ENCODE data around the gene PSMF1.
A peak's percentile ranks its signal among the peaks of the same experiment; 100 is the strongest.

The PSMF1 gene

DNA sequence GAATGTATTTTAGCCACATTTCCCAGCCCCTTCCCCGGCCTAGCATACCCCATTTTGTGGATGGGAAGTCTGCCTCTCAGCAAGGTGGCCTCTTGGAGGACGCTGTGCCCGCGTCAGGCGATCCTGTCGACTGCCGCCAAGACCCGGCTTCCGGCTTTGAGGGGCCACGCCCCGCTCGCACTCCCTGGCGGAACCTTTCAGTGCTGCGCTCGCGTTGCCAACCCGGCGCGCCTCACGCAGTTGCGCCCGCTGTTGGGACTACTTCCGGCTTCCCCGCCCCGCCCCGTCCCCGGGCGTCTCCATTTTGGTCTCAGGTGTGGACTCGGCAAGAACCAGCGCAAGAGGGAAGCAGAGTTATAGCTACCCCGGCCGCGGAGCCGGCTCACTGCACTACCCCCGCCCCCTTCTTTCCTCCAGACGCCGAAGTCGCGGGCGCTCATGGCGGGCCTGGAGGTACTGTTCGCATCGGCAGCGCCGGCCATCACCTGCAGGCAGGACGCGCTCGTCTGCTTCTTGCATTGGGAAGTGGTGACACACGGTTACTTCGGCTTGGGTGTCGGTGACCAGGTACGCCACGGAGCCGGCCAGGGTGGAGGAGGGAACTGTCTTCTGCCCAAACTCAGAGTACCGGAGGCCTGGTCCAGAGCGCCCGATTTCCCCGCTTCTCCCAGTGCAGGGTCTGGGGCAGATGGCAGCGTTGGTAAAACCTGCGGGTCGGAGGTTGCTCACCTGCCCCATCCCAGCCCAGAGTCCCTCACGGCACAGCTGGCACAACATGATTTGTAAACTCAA is at the start of gene PSMF1:
Gene PSMF1, plus strand, starts transcription at position 267 of the 792 bp plus-strand sequence. Its CDS starts 172 bp downstream, at position 439.
- DNase-seq = peak; percentile 96 to 97 (median 97)

GRCh38 chr20:1072258-1072657 is 46.1 kb upstream of the PSMF1 start:
- no peak for DNase-seq

DNA sequence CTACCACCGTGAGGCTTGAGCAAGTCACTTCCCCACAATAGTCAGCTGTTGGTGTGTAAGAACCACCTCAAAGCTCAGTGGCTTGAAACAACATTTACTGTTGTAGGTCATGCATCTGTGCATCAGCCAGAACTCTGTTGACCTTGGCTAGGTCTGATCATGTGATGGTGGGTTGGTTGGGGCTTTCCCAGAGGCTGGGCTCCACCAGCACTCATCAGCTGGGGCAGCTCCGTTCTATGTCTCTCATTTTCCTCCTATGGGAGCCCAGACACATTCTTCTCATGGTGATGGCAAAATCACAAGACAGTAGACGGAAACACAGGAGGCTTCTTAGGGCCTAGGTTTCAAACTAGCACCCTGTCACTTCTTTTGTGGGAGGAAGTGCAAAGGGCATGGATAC is 42.8 kb upstream of the PSMF1 start:
- DNase-seq = peak; percentile 64 to 80 (median 66)

GRCh38 chr20:1081891-1082290 is 36.5 kb upstream of the PSMF1 start:
- peak; percentile 26 to 52 (median 39) for DNase-seq

- DNase-seq = no peak
Measured at GRCh38 chr20:1083431-1084080, 34.8 kb upstream of the PSMF1 start.

DNA sequence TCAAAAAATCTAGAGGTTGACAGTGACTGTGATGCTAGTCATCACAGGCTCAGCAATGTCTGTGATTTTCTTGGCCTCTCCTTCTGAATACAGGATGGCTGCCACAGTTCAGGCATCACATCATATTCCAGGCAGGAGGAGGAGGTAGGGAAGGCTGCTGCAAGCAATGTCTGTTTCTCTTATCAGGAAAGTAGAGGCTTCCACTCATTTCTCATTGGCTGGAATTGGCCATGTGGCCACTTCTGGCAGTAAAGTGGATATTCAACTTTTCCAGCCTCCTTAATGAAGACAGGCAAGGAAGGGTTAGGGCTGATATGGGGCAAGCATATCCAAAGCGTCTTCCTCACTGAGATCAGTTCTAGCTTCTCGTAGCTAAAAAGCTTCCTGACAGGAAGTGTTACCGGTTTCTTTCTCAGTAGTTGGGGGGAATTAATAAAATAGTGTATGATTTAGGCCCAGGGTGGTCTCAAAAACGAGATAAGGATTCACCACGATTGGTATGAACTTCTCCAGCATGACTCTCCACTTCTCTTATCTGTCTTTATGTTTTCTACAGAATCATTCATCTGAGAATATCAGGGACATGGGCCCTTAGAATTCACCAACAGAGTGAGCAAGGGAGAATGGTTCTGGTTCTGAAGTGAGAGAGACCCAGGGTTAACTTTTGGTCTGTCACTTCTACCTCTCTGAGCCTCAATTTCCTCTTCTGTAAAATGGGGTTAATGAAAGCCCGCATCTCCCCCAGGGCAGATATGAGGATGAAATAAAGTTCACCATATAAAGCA is 32.7 kb upstream of the PSMF1 start:
- no peak for DNase-seq

DNA sequence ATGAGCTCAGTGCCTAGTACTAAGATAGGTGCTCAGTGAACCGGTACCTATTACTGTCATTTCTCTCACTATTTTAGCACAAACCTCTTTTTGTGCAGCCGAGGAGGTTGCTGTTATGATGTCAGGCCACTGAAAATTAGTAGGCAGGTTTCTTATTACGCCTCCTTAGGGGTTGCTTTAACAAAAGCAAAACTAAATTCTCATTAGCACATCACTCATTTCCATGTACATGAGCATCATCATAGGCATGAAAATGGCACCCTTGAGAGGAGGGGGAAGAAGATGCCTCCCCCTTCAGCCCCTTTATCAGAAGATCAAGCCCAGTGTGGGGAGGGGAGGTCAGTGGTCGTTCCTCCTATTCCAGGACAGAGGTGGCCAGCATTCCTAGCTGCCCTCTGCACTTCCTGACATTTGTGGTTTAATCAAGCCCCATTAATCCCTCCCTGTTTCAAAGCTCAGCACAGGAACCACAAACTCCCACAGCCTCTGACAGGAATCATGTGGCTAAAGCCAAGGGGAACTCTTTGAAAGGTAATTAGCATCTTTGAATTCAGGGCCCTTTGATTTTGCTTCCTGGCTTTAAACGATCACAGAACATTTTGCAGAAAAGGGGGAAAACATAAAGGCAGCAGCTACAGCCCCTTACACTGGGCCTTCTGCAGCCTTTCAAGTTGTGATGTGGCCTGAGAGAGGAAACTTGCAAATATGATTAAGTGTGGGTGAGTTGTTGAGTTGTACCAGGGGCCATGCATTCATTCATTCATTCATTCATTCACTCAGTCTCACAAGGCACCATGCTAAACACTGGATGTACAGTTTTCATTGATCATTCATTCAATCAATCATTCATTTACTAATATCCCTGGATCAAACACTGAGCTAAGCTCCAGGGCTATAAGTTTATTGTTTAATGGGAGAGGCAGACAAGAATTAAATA is 31.9 kb upstream of the PSMF1 start:
- DNase-seq = peak in 2 of 3 donors; percentile 12 to 18

DNA sequence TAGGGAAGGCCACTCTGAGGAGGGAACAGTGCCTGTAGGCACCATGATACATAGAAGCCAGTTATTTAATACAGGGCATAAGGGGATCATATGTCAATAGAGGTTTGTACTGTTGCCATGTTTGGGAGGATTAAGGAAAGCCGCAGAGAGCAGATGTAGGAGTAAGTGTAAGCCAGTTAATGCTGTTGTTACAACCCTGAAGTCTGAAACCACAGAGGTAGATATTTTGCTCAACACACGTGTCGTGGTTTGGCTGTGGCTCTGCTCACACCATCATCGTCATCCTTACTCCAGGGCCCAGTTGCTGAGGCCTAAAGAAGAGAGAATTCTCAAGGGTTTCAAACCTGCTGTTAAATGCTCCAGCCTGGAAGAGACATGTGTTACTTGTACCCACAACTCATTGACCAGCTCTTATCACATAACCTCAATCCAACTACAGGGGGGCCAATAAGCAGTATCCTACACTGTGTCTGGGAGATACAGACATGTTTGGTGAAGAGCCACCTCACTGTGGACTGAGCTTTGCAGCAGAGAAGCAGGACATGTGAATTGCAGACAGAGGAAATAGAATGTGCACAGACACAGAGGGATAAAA is 31.0 kb upstream of the PSMF1 start:
- no peak for DNase-seq

DNA sequence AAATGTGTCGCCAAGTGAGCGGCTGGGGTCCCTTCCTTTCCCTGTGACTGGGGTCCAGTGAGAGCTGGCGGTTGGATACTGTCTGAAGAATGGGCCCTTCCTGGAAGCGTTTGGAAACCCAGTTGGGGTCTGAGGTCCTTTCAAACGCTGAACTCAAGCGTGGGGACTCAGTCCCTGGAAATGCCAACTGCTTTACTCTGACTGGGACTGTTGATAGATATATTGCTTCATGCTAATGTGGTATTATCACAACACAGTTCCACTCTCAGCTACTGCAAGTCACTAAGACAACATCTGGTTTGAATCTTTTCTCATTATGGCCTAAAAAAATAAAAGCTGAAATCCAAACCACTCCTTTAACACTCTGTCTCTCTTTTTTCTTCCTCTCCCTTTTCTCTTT is 23.7 kb upstream of the PSMF1 start:
- DNase-seq = no peak

- DNase-seq = no peak
Measured at GRCh38 chr20:1101533-1101932, 16.9 kb upstream of the PSMF1 start.

GRCh38 chr20:1102016-1102415 is 16.4 kb upstream of the PSMF1 start:
- no peak for DNase-seq

DNA sequence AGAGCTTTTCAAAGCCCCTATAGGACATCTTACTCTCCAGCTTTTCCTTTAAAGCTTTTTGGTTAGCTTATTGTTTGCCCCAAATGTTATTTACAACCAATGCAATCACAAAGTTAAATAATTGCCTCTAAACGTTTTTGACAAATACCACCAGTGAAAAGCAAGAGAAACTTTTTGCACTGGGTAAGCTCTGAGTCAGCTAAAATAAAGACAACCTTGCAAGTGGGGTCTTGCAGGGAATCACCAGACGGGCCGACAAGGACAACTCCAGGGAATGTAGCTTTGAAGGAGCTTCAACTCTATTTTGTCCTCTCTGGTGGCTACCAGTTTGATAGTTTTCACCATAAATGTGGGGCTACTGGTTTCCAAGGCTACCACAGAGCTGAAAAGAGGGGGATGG is 14.7 kb upstream of the PSMF1 start:
- no peak for DNase-seq

- no peak for DNase-seq
Measured at GRCh38 chr20:1105599-1106194, 12.7 kb upstream of the PSMF1 start.

DNA sequence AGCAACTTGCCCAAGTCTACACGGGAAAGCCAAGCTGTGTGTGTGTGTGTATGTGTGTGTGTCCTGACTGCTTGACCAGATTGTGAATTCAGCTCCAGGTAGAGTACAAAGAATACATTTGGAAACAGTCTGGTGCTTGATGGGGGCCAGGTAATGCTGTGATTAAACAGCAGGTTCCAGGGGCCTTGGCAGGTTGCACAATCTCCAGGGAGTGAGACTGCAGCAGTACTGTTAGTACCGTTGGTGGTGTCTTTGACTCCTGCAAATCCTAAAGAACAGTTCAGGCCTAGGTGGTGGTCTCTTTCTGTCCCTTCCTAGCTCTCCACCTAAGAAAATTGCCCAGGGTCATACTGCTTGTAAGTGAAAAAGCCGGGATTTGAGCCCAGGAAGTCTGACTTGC is 11.2 kb upstream of the PSMF1 start:
- no peak for DNase-seq

DNA sequence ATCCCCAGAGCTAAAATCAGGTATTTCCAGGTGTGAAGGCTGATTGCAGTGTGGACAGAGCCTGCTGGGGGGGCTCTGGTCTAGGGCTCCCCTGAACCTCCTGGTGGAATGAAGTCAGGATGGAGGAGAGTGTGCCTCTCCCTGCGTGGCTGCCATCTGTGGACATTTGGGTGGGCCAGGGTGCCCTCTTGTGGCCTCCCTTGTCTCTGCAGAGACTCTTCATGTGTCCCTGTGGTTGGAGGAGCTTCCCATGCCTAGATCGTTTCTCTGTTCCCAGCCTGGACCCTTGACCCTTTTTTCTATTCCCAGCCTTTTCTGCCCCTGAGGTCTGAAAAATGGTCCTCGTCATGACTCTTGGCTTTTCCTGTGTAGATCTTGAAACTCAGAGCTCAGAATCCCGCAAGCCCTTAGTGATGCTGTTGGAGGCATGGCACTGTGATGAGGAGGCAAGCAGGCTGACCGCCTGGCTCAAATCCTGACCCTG is 9.9 kb upstream of the PSMF1 start:
- peak; percentile 63 to 76 (median 70) for DNase-seq

DNA sequence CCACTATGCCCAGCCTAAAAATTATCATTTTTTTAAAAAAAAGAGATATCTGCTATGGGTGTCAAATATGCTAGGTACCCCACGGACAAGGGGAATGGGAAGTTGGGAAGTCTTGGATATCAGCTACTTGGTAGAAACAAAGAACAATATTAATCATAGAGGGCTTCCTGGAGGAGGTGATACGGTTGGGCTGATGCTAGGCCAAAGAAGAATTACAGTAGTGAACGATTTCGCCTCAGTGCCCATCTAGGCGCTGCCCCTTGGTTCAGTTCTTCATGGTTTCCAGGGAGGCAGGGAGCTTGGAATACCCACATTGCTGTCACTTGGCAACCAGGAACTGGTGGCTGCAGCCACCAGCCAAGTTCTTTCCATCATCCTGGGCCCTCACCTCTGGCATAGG is 5.5 kb upstream of the PSMF1 start:
- DNase-seq = no peak

- no peak for DNase-seq
Measured at GRCh38 chr20:1118004-1118335, 432 bp upstream of the PSMF1 start.

DNA sequence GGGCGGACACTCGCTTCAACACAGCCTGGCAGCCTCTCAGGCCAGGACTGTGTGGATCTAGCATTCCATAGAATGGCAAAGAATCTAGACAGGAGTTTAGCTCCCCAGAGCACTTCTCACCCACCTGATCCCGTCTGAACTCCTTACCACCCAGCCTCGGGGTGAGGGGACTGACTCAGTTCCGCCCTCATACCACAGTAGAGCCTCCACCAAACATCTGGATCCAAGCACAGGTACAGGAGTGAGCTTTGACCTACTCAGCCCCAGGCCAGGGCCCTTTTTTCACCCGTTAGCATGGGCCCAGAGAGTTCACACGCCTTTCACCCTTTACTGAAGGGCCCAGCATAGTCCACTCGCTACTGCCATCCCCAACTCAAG is 715 bp downstream of the PSMF1 start:
- no peak for DNase-seq

GRCh38 chr20:1119524-1119923 is 1.1 kb downstream of the PSMF1 start:
- no peak for DNase-seq

- no peak for DNase-seq
Measured at GRCh38 chr20:1121429-1121828, 3.0 kb downstream of the PSMF1 start.
